Measurements from ENCODE around the gene TAP2.
"Not testable (repeated sequence)": the region's sequence is repeated elsewhere in the genome, so short reads cannot be mapped to it uniquely, and the experiment has no call there.

Gene TAP2

GRCh38 chr6:32835167-32835893 lies 3.2 kb downstream of the TAP2 start:
- no peak for DNase-seq (ENCODE audit: low spot score)

- no peak for DNase-seq (ENCODE audit: low spot score)
These were observed 4.9 kb downstream of the TAP2 start for GRCh38 chr6:32833664-32834063.

GRCh38 chr6:32832535-32832934 lies 6.0 kb downstream of the TAP2 start:
- DNase-seq (ENCODE audit: low spot score) = no peak

GRCh38 chr6:32830936-32831335 lies 7.6 kb downstream of the TAP2 start:
- DNase-seq (ENCODE audit: low spot score) = no peak

GRCh38 chr6:32830017-32830416 lies 8.5 kb downstream of the TAP2 start:
- DNase-seq (ENCODE audit: low spot score) = no peak

- DNase-seq (ENCODE audit: low spot score) = no peak
These were observed 9.0 kb downstream of the TAP2 start for GRCh38 chr6:32829495-32829894.

- DNase-seq (ENCODE audit: low spot score) = no peak
These were observed 11.5 kb downstream of the TAP2 start for GRCh38 chr6:32827025-32827424.

- DNase-seq (ENCODE audit: low spot score) = peak; percentile 19
These were observed 12.6 kb downstream of the TAP2 start for GRCh38 chr6:32825966-32826365.

GRCh38 chr6:32819729-32820128 lies 18.8 kb downstream of the TAP2 start:
- no peak for DNase-seq (ENCODE audit: low spot score)

- DNase-seq (ENCODE audit: low spot score) = no peak
These were observed 19.7 kb downstream of the TAP2 start for GRCh38 chr6:32818867-32819266.

- DNase-seq (ENCODE audit: low spot score) = no peak
These were observed 21.8 kb downstream of the TAP2 start, which contains the start of gene HLA-DOB for GRCh38 chr6:32816746-32817204. Gene HLA-DOB, minus strand, starts transcription at chr6:32817002. Its CDS starts 51 bp downstream, at chr6:32816951.

- DNase-seq (ENCODE audit: low spot score) = no peak
These were observed 22.5 kb downstream of the TAP2 start for GRCh38 chr6:32815996-32816395.

- no peak for DNase-seq (ENCODE audit: low spot score)
These were observed 23.4 kb downstream of the TAP2 start for GRCh38 chr6:32815115-32815514.

- no peak for DNase-seq (ENCODE audit: low spot score)
These were observed 24.4 kb downstream of the TAP2 start for GRCh38 chr6:32814145-32814544.

- no peak for DNase-seq (ENCODE audit: low spot score)
These were observed 29.4 kb downstream of the TAP2 start for GRCh38 chr6:32809171-32809570.

- no peak for DNase-seq (ENCODE audit: low spot score)
These were observed 31.4 kb downstream of the TAP2 start for GRCh38 chr6:32807020-32807580.

- DNase-seq (ENCODE audit: low spot score) = not testable (repeated sequence)
These were observed 33.1 kb downstream of the TAP2 start for GRCh38 chr6:32805404-32805803.

GRCh38 chr6:32803416-32803815 lies 35.1 kb downstream of the TAP2 start:
- DNase-seq (ENCODE audit: low spot score) = no peak

GRCh38 chr6:32799740-32800139 lies 38.8 kb downstream of the TAP2 start:
- no peak for DNase-seq (ENCODE audit: low spot score)

- DNase-seq (ENCODE audit: low spot score) = no peak
These were observed 39.4 kb downstream of the TAP2 start for GRCh38 chr6:32799168-32799567.

- DNase-seq (ENCODE audit: low spot score) = peak; percentile 36
These were observed 41.4 kb downstream of the TAP2 start for GRCh38 chr6:32796848-32797776.

GRCh38 chr6:32794510-32794909 lies 44.0 kb downstream of the TAP2 start:
- peak; percentile 16 for DNase-seq (ENCODE audit: low spot score)

Measured in putamen (tissue), 1 donor.